ENCODE data around the gene JPH3.

The JPH3 gene

GRCh38 chr16:87615621-87616041 lies 13.3 kb downstream of the JPH3 start:
- ChIA-PET CTCF (no interaction called here), POLR2A (no interaction called here)

GRCh38 chr16:87616556-87616955 lies 14.2 kb downstream of the JPH3 start:
- ChIA-PET POLR2A (no interaction called here), CTCF (no interaction called here)
- no peak for TF ChIP-seq CTCF (IDR thresholded peaks at IDR 0.05; ENCODE audit: control extremely low read depth, extremely low read depth, low read depth, missing control alignments)

More at GRCh38 chr16:87615621-87616041, 13.3 kb downstream of the JPH3 start:
- no peak for TF ChIP-seq CTCF (IDR thresholded peaks at IDR 0.05; ENCODE audit: control extremely low read depth, extremely low read depth, low read depth, missing control alignments)
- DNase-seq (ENCODE audit: extremely low spot score): no peak

GRCh38 chr16:87618216-87618615 lies 15.9 kb downstream of the JPH3 start:
- DNase-seq (ENCODE audit: extremely low spot score): no peak
- POLR2A ChIA-PET: no interaction called here
- no peak for TF ChIP-seq CTCF (IDR thresholded peaks at IDR 0.05; ENCODE audit: control extremely low read depth, extremely low read depth, low read depth, missing control alignments)
- CTCF ChIA-PET: interaction anchor here (2.3 kb wide), 1 partner anchor 18 kb away, joined by 5 read pairs; no protein-coding TSS in a partner anchor

More at GRCh38 chr16:87616556-87616955, 14.2 kb downstream of the JPH3 start:
- no peak for DNase-seq (ENCODE audit: extremely low spot score)

- no peak for TF ChIP-seq CTCF (IDR thresholded peaks at IDR 0.05; ENCODE audit: control extremely low read depth, extremely low read depth, low read depth, missing control alignments)
- no peak for DNase-seq (ENCODE audit: extremely low spot score)
- ChIA-PET POLR2A (no interaction called here), CTCF (interaction anchor here (2.3 kb wide), 1 partner anchor 17 kb away, joined by 5 read pairs; no protein-coding TSS in a partner anchor)
Observed at GRCh38 chr16:87619360-87620200, 17.3 kb downstream of the JPH3 start.

GRCh38 chr16:87620201-87620495 lies 17.8 kb downstream of the JPH3 start:
- no peak for TF ChIP-seq CTCF (IDR thresholded peaks at IDR 0.05; ENCODE audit: control extremely low read depth, extremely low read depth, low read depth, missing control alignments)
- POLR2A ChIA-PET: no interaction called here
- CTCF ChIA-PET: interaction anchor here (2.3 kb wide), 1 partner anchor 16 kb away, joined by 5 read pairs; no protein-coding TSS in a partner anchor
- no peak for DNase-seq (ENCODE audit: extremely low spot score)

GRCh38 chr16:87621550-87621829 lies 19.2 kb downstream of the JPH3 start:
- ChIA-PET CTCF (no interaction called here), POLR2A (no interaction called here)
- no peak for DNase-seq (ENCODE audit: extremely low spot score)
- no peak for TF ChIP-seq CTCF (IDR thresholded peaks at IDR 0.05; ENCODE audit: control extremely low read depth, extremely low read depth, low read depth, missing control alignments)
